ENCODE data around the gene NANOS3.

Gene NANOS3

DNA sequence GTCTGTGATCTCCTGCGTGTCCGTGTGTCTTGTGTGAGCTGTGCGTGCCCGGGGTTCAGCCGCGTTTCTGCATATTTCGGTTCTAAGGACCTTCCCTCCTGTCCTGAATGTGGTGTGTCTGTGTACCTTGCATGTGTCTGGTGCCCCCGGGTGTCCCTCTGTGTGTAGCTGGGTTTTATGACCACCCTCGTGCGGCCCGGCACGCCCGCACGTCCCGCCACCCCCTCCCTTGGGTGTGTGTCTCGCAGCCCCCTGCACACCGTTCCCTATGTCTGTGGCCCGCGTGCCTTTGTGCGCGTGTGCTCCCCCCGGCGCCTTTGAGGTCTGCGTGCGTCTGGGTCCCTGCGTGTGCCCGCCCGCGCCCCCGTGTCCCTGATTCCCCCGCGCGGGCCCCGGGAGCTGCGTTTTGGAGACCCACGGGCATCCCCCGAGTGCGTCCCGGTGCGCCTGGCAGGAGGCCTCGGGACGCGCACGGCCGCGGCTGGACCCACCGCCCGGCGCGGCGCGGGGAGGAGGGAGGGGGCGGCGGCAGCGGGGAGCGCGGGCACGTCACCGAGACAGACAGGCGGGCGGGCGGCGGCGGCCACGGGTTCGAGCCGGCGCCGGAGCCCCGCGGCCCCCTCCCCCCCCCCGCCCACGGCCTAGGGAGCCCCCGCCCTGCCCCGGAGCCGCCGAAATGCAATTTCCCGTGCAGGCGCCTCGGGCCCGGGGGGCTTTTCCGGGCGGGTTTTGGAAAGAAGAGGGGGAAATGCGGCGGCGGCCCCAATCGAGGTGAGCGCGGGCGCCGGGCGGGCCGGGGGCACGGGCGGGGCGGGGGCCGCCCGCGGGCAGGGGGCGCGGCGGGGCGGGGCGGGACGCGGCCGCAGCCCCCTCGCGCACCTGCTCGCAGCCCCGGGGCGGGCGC is 12.0 kb upstream of the NANOS3 start:
- DNase-seq: no peak

DNA sequence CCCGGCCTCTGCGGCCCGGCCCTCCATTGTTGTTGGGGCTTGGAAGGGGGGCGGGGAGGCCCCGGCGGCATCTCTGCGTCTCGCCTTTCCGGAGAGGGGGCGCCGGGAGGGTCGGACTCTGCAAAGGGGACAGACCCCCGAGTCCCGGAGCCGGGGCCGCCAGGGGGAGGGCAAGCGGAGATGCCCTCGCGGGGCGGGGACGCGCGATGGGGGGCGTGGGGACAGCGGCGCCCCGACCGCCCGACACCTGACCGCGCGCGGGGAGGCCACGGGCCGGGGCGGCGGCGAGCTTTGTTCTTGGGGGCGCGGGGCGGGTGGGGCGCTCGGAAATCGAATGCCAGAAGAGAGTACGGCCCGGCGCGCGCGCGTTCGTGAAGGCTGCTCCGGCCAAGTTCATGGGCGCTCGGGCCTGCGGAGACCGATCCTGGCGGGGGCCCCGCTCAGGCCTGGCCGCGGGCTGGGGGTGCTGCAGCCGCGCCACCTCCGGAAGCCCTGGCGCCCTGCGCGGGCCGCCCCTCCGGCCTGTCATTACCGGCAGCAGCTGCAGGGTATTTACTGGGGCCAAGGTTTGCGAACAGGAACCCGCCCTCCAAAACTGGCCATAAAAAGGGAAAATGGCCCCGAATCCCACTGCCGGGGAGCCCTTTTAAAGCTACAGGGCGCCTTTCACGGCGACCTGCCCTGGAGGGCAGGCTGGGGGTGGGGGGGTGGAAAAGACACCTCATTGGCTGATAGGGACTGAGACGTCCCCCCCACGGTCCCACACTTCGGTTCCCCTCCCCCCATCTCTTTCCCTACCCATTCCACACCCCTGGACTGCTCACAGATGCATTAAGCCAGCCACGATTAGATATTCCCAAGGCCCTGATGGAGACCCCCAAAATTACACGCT is 11.1 kb upstream of the NANOS3 start:
- DNase-seq: no peak

DNA sequence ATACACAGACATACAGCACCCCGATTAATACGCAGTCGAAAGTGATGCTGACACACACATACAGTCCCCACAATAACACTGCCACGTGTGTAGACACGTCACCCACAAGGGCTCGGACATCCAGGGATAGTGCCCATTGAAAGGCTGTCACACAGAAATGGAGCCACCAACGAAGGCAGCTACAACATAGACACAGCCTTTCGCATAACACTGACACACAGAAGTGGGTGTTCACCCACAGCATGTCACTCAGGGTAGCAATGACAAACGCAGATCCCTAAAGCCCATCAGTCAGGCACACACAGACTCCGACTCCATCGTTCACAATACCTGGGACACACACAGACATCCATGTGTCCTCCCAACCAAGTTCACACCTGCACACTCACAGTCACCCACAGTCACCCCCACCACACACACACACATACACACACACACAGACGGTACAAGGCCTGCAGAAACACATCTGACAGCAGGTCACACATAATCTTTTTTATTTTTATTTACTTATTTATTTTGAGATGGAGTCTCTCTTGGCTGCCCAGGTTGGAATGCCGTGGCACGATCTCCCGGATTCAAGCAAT is 10.4 kb upstream of the NANOS3 start:
- DNase-seq: no peak

DNA sequence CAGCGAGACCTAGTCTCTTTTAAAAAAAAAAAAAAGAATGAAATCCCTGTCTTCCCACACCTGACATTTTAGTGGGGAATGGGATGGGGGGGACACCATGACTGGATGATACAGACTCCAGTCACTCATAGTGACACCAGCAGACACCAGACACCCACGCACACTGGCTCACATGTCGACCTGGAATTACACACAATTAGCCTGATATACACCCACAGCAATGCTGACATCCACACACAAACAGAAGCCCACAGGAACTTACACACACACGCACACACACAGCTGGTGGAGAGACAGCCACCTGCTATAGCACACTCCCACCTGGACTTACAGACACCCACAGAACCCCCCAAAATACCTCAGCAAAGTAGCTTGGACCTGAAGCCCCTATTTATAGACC is 8.3 kb upstream of the NANOS3 start:
- DNase-seq: no peak

DNA sequence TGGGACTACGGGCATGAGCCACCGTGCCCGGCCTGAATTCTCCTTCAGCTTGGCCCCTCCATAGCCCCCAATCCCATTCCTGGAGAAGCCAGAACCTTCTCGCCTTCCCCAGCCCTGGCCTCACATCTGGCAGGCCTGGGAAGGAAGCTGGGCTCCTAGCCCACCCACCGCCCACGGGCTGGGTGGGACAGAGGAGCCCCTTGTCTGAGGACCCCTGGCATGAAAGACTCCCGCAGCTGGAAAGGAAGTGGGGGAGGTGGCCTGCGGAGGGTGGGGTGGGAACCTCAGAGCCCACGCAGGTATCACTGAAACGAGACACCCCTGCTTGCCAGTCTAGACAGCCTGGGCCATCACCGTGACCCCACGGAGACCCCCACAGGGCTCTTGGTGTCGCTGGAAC is 7.7 kb upstream of the NANOS3 start:
- no peak for DNase-seq

DNA sequence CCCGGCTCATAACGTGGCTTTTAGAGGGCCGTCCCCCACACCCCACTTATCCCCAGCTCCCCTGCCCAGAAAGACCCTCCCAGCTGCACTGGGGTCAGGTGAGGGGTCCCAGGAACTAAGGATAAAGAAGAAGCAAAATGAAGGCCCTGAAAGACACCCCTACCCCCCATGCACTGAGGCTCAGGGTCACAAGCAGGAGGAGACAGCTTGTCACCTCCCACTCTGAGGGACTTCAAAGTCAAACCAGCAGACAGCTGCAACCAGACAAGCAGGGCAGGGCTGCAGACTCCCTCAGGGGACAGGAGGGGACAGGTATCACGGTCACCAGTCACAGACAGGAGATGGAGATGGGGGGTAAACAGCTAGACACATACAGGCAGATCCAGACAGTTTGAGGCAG is 6.1 kb upstream of the NANOS3 start:
- no peak for DNase-seq

DNA sequence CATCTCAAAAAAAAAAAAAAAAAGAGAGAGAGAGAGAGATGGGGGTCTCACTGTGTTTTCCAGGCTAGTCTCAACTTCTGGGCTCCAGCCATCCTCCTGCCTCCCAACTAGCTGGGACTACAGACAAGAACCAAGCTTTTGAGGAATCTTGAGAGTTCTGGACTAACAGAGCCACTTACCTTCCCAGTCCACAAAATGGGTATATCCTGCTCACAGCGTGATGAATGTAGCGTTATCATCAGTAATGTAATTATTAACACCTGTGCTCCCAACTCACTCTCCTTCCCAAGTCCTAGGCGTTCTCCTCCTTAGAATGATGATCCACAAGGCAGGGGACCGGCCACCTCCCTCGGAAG is 4.6 kb upstream of the NANOS3 start:
- no peak for DNase-seq

DNA sequence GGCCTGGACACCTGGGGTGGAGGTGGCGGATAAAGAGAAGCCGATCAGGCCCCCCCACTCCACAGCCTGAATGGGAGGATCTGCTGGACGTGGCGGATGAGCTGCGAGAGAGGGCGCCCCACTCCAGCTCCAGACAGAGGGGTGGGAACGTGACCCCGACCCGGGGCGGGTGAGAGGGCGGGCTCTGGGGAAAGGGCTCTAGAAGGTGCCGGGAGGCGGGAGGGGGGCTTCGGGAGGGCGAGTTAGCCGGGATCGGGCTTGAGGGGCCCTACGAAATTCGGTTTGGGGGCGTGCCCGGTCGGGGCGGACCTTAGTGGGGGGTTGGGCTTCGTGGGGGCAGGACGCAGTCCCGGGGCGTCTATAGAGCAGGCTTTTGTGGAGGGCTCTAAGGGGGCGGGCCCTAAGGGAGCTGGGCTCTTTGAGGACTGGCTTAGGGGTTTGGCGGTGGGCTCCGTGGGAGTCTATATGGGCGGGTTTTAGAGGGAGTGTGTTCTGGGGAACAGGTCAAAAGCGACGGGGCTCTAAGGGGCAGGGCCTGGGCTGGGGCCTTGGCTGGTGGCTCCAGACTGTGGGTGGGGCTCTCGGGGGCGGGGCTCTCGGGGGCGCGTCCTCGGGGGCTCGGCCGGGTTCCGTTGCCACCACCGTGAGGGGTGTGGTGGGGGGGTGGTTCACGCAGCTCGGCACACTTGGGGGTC is 4.1 kb upstream of the NANOS3 start:
- DNase-seq: no peak

DNA sequence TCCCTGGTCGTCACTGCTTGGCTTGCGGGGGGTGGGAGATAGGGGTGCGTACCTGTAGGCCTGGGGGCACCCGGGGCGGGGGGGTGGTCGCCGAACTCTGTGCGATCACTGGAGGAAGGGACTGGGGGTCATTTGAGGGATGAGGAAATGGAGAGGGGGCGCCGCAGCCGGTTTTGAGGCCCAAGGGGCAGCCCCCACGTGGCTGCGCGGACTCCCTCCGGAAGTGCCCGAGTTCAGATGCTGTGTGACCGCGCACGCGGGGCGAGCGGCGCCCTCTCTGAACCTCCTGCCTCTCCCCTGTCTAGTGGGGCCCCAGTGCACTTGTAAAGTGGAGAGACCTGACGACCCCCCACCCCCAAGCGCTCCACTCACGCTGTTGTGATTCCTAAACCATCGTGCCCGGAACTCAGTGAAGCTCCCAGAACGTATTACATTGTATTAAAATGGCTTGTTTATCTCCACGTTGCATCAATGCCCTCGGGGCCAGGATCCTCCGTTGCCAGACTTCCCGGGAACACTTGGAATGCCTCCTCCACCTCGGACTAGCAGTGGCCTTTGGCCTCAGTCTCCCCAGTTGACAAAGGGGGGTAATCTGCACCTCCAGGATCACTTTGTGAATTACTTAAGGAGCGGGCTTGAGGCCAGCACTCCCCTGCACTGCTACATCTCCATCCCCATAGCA is 3.0 kb upstream of the NANOS3 start:
- no peak for DNase-seq

DNA sequence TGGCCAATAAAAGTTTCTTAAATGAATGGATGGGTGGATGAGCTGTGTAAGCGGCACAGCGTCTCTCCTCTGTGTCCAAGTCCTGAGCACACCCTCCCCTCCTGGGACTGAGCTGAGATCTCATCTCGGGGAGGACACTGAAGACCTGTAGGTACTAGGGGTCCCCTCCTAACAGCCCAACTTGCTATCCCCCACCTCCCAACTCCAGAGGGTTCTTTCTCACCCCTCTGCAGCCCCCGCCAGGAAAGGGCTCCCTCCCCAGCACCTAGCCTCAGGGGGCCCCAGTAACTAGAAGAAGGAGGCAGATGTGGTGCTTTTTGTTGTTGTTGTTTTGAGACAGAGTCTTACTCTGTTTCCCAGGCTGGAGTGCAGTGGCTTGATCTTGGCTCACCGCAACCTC is 1.1 kb upstream of the NANOS3 start:
- no peak for DNase-seq

DNA sequence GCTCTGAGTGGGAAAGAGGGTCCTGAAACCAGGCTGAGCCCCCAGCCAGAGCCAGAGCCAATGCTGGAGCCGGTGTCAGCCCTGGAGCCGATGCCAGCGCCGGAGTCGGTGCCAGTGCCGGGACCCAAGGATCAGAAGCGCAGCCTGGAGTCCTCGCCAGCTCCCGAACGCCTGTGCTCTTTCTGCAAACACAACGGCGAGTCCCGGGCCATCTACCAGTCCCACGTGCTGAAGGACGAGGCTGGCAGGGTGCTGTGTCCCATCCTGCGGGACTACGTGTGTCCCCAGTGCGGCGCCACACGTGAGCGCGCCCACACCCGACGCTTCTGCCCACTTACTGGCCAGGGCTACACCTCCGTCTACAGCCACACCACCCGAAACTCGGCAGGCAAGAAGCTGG is 369 bp downstream of the NANOS3 start:
- DNase-seq: no peak

DNA sequence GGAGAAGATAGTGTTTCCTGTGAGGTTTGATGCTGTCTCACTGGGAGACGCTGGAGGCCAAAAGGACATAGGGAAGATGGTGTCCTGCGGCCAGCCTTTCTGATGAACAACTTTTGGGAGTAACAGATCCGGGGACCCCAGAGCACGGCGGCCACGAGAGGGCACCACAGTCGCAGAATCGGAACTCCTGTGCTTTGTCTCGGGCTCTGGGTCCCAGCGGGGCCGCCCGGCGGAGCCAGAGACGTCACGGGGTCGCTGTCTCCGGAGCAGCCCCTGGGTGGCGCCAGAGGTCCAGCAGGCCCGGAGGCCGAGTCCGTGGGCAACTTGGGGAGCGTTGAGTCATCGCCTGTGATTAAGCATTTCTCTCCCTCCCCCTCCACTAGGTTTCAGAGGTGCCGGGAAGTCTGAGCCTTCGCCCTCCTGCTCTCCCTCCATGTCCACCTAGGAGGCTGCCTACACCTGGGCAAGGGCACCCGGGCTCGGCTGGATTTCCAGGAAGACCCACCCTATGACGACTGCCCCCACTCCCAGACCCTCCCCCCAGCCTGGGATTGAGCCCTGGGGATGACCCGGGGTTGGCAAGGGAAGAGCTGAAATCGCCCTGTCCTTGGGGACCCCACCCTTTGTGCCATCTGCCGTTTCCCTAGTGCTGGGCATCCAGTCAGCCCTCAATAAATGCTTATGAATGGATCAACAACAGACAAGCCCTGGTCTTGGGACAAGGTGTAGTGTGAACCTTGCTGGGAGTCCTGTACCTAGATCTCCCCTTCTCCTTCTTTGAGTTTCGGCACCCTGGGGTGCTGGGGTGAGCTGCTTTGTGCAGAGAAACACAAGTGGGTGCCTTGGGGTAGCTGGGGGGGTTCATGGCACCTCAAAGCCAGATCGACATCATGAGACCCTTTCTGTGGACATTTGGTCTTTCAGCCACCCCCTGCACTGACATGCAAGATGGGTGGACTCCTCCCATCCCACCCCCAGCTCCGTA is 3.4 kb downstream of the NANOS3 start:
- DNase-seq: peak; percentile 92

DNA sequence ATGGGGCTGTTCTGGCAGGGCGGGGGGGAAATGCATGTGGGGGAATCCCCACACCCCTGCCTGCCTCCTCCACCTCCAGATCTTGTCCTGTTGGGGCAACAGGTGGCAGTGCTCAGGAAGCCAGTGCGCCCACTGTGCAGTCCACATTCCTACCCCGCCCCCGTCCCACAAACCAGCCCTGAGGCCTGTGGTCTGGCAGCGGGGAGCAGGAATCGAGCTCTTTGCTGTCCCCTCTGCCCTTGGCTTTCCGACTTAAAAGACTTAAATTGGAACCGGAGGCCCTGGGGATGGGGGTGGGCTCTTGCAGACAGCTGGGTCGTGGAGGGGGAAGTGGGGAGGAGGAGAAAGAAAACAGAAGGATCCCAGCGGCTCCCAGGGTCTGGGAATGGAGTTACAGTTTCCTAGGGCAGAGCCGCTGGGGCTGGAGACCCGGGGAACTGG is 4.3 kb downstream of the NANOS3 start:
- DNase-seq: no peak

DNA sequence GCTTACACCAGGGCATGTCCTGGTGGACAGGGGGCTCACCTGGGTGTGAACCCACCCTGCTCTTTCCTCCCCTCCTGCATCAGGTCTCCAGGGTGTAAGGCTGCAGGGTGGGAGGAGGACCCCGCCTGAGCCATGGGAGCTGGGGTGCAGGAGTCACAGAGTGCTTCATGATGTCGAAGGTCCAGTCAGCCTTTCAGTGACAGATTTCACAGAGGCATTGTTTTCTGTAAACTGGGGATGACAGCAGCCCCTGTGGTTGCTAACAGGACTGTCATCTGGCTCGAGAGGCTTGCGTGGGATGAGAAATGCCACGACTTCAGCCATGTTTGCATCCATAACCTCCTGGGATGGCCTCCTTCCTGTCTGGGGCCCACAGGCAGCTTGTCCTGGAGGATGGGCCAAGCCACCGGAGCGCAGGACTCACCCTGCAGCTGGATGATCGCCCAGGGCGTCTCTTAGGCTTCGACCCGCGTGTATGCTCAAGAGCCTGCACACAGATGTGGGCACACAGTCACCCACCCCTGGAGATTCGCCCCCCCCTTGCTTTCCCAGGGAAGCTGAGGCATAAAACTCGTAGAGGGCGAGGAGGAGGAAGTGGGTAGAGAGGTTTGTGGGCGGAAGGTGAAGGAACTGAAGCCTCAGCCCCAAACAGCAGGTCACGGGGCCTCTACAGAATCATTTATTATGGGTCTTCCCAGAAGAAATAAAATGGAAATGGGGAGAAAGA is 4.9 kb downstream of the NANOS3 start:
- no peak for DNase-seq

DNA sequence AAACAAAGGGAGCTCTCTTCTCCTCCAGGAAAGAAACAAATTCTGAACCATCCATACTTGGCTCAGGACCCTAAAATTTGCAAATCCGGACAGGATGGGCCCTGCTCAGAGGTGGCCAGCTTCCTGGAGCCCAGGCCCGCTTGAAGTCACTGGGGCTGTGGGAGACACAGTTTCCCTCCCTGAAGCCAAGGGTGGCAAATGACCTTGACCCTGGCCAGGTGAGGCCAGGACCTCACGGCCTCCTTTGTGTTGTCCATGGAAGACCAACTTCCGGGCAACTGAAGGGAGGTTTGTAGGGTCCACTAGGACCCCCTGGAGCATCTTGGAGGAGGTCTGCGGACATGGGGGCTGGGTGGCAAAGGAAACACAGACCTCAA is 5.5 kb downstream of the NANOS3 start:
- DNase-seq: no peak

DNA sequence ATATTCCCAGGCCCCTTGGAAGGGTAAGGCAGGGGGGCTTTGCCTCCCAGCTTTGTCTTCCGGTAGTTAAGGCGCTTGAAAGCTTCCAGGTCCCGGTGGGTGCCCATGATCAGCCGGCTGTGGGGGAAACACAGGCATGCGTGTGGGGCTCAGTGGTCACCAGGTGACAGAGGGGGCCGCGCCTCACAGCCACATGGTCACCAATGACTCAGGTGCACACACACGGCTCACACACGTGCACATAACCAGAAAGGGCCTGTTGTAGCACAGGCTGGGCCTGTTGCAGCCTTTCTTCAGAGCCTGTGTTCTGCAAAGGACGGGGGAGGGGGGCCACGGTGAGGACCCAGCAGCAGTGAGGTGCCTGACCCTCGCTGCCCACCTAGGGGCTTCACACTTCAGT is 5.9 kb downstream of the NANOS3 start:
- DNase-seq: no peak

DNA sequence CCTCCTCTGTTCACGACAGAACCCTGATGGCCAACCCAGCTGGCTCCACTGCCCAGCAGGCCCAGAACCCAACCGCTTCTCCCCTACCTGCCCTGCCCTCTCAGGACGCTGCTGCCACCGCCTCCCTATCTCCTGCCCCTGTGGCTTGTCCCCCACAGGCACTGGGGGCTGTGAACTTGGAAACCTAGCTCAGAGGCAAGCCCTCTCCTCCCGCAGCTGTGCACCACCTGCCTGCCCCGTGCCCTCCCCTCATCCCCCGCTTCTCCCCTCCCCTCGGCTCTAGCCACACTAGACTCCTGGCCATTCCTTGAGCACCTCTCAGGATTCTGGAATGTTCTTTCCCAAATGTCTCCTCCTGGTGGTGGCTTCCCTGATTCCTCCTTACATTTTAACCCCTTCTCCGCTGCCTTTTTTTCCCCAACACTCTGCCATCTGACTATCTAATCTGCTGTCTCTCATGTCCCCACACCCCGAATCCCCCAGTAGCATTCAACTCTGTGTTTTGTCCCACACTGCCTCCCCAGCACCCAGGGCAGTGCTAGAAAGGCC is 6.7 kb downstream of the NANOS3 start:
- no peak for DNase-seq

DNA sequence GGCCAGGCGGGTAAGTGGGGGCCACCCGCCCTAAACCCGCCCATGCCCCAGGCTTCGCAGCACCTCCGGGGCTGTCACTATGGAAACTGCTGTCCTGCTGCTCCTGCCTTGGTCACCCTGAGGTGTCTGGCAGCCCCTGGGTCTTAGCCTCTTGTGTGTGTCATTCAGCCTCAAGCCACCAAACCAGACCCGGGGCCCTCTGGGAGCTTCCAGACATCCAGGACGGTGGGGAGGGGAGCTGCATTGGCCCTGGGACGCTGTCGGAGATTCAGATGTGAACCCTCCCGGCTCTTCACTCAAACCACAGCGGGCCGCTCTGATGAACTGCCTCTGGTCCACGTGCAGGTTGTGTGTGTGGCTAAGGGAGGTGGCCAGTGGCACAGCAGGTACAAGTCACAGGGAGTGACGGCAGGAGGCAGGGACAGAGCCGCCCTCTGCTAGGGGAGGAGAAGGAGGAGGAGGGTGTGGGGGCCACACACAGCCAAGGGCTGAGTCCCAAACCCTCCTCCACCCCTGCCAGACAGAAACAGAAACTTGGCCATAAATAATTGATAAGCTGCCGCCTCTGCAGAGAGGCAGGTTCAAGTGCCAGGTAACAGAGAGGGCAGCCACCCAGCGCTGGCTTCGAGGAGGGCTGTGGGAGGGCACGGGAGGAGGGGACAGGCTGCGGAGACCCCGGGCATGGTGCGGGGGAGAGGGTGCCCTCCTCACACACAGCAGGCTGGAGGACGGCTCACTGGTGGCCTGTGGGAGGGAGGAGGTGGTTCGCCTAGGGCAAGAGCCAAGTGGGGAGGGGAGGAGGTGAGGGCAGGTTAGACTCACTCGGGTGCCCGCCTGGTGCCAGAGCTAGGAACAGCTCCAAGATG is 8.0 kb downstream of the NANOS3 start:
- DNase-seq: no peak

DNA sequence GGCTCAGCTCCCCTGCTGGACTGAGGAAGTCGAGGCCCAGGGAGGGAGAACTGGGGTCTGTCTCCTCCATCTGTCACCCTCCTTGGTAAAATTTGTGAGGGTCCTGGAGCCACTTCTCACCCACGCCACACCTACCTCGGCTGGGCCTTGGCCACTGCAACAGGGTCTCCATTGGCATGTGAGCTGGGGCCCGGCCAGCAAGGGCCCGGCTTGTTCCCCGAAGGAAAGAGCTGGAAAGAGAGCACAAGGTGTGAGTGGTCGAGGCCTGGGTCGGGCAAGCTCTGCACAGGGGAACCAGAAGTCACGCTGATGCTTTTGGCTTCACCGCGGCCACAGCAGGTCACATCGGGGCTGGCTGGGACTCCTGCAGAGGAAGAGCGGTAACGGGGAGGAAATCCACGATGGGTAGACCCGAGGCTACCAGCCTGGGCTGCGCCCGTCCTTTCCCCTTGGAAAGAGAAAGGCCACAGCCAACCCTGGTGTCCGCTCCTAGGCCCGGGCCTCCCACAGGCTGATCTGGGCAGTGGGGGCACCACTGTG is 9.0 kb downstream of the NANOS3 start:
- no peak for DNase-seq

Measured in KG1 (cell line).